Uterus (tissue), 4 donors: Measurements from ENCODE around the gene C14orf119. TPM values are rescaled to one million over a fixed set of nuclear protein-coding genes. Genes with fewer than 3 reads are reported as not detected.
"Not testable (repeated sequence)": the region's sequence is repeated elsewhere in the genome, so short reads cannot be mapped to it uniquely, and the experiment has no call there.

ENCODE experiments used
- DNase-seq, 2 donors: peaks; one replicate each; pipeline ENCODE4 v3.0.0-alpha.2; 2019 to 2020
- H3K27ac ChIP-seq, 2 donors: fragments of 200-600 bp; sonication (generic); 1 replicate in 1 of 2; 2 replicates in 1 of 2; pipeline ENCODE4 v1.5.1; 2016 to 2018
- H3K27me3 ChIP-seq, 2 donors: fragments of 200-600 bp; sonication (generic); one replicate each; pipeline ENCODE4 v1.5.1; 2018 to 2019; ENCODE audit warnings: control low read depth in 1 of 2
- H3K36me3 ChIP-seq, 2 donors: fragments of 200-600 bp; sonication (generic); one replicate each; pipeline ENCODE4 v1.5.1; 2019; ENCODE audit warnings: control low read depth in 1 of 2
- H3K4me1 ChIP-seq, 2 donors: fragments of 200-600 bp; sonication (generic); one replicate each; pipeline ENCODE4 v1.5.1; 2018 to 2019; ENCODE audit warnings: control low read depth in 1 of 2
- H3K4me3 ChIP-seq, 2 donors: fragments of 200-600 bp; sonication (generic); 1 replicate in 1 of 2; 2 replicates in 1 of 2; pipeline ENCODE4 v1.5.1; 2018 to 2019; ENCODE audit warnings: mild to moderate bottlenecking in 1 of 2
- H3K9me3 ChIP-seq, 2 donors: fragments of 200-600 bp; sonication (generic); one replicate each; pipeline ENCODE4 v1.5.1; 2019; ENCODE audit warnings: control low read depth in 1 of 2
- POLR2A ChIP-seq, 2 donors: fragments of 450-650 bp; IDR thresholded peaks; one replicate each; pipeline ENCODE4 v1.6.1; 2016; ENCODE audit warnings: antibody characterized with exemption in 2 of 2, mild to moderate bottlenecking in 1 of 2, moderate library complexity in 1 of 2
- intact Hi-C: fragments of 100-400 bp; cut with DNase I; formaldehyde crosslinking; loops from one replicate; pipeline ENCODE4 v1.15.1; 2023; ENCODE audit warnings: low total_unique reads
- total RNA-seq, 4 donors: library from RNA; depleted of rRNA in 3 of 4; stranded (reverse); fragments of >200 nt in 3 of 4; gene quantifications; one replicate each; pipeline versions ENCODE4 v1.1.0 to v1.2.4, GENCODE V29; 2014 to 2023
- TF ChIP-seq, protein P1 (sequence below), 4 experiments: fragments of 200-600 bp in 2 of 4; fragments of 450-650 bp in 2 of 4; sonication (generic) in 2 of 4; IDR thresholded peaks; one replicate each; pipeline ENCODE4 v1.5.1; 2016 to 2019; ENCODE audit warnings: antibody characterized with exemption in 4 of 4, mild to moderate bottlenecking in 2 of 4, moderate library complexity in 1 of 4
- donor health status: DM: yes; HTN: yes; CAD: no.

C14orf119 gene
- total RNA-seq, 4 donors from 2014 or later = 12.3 to 41.6 (median 26.7) TPM

DNA sequence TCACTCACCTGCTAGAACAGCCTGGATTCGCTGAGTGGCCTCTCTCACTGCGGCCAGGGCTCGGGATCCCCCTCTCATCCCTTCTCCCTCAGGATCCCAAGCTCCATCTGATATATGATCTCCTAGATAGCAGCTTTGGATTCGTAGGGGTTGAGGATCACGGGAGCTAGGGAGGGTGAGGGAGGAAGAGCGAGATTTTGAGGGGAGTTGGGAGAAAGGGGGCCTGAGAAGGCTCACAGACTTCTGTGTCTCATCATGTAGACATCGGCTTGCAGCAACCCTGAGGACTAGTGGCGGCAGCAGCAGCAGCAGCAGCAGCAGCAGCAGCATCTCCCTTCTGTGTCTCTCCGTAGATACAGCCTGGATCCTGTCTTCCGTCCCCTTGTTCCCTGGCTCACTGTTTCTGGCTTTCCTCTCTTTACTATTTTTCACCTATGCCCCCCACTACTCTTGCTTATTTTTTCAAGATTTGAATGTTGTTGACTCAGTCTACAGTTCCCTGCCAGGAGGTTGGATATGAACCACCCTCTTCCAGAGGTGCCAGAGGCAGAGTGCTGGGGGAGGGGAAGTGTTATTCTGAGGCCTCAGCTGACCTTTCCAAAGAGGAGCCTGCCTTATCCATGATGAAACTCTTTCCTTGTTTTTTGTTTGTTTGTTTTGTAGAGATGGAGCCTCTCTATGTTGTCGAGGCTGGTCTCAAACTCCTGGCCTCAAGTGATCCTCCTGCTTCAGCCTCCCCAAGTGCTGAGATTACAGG lies 9.5 kb downstream of the C14orf119 start, which contains the start of gene CIROP:
CIROP (minus strand) TSS at position 399 of the 757 bp plus-strand sequence; CDS start at position 330, 69 bp downstream.
- Histone ChIP-seq H3K27me3 (no peaks in the 10 kb centered on the region), H3K27ac (no peak within 1 kb of the TSS), H3K4me3 (no peak within 1 kb of the TSS), H3K4me1 (no peaks in the 10 kb centered on the region), H3K9me3 (no peaks in the 10 kb centered on the region), H3K36me3 (no peaks in the 10 kb centered on the region)
- DNase-seq = no peak
- intact Hi-C loops = no loop called here
- TF ChIP-seq, protein P1, sequence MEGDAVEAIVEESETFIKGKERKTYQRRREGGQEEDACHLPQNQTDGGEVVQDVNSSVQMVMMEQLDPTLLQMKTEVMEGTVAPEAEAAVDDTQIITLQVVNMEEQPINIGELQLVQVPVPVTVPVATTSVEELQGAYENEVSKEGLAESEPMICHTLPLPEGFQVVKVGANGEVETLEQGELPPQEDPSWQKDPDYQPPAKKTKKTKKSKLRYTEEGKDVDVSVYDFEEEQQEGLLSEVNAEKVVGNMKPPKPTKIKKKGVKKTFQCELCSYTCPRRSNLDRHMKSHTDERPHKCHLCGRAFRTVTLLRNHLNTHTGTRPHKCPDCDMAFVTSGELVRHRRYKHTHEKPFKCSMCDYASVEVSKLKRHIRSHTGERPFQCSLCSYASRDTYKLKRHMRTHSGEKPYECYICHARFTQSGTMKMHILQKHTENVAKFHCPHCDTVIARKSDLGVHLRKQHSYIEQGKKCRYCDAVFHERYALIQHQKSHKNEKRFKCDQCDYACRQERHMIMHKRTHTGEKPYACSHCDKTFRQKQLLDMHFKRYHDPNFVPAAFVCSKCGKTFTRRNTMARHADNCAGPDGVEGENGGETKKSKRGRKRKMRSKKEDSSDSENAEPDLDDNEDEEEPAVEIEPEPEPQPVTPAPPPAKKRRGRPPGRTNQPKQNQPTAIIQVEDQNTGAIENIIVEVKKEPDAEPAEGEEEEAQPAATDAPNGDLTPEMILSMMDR (IDR thresholded peaks at IDR 0.05) = no peak
- TF ChIP-seq POLR2A (IDR thresholded peaks at IDR 0.05) = no peak

DNA sequence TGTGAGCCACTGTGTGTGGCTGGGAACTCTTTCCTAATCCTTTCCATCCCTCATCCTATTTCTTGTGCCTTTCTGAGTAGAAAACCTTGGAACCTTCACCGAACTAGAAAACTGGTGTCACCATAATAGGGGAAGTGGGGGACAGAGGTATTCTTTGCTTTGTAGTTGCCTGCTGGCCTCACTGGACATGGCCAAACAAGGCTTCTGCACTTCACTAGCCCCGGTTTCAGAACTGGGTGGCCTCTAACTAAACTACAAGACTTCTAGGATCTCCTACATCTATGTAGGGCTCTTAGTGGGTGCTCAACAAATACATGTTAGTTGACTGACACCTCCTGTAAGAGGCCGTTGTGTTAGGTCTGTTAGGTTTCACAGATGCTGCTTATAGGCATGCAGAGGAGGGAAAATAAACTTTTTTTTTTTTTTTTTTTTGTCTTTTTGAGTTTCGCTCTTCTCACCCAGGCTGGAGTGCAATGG lies 10.1 kb downstream of the C14orf119 start:
- intact Hi-C loops = no loop called here
- no peaks in the 10 kb centered on the region for H3K4me1 ChIP-seq
- TF ChIP-seq, protein P1 (IDR thresholded peaks at IDR 0.05) = no peak
- no peak for TF ChIP-seq POLR2A (IDR thresholded peaks at IDR 0.05)
- DNase-seq = no peak
- H3K36me3 ChIP-seq = no peaks in the 10 kb centered on the region
- no peaks in the 10 kb centered on the region for H3K9me3 ChIP-seq
- H3K27ac ChIP-seq = no peak overlapping the region
- no peaks in the 10 kb centered on the region for H3K27me3 ChIP-seq
- H3K4me3 ChIP-seq = no peak overlapping the region

DNA sequence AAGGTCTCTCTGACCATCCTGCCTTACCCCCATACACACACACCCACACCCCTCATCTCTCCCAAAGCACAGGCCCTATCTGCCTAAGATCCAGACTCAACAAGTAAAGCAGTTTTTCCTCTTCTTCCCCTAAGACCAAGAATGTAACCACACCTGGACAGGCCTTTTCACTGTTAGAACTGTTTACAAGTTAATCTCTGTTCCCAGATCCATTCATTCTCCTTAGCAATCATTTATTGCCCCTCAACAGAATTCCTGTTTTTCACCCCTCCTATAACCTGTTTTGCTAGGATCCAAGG lies 11.4 kb downstream of the C14orf119 start:
- H3K4me3 ChIP-seq = no peak overlapping the region
- H3K4me1 ChIP-seq = no peaks in the 10 kb centered on the region
- no peak for DNase-seq
- no peaks in the 10 kb centered on the region for H3K9me3 ChIP-seq
- H3K27ac ChIP-seq = no peak overlapping the region
- H3K27me3 ChIP-seq = no peaks in the 10 kb centered on the region
- no peak for TF ChIP-seq POLR2A (IDR thresholded peaks at IDR 0.05)
- TF ChIP-seq, protein P1 (IDR thresholded peaks at IDR 0.05) = no peak
- H3K36me3 ChIP-seq = no peaks in the 10 kb centered on the region
- intact Hi-C loops = no loop called here

DNA sequence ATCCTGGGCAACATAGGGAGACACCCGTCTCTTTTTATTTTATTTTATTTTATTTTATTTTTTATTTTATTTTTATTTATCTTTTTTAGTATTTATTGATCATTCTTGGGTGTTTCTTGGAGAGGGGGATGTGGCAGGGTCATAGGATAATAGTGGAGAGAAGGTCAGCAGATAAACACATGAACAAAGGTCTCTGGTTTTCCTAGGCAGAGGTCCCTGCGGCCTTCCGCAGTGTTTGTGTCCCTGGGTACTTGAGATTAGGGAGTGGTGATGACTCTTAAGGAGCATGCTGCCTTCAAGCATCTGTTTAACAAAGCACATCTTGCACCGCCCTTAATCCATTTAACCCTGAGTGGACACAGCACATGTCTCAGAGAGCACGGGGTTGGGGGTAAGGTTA lies 12.3 kb downstream of the C14orf119 start:
- H3K27me3 ChIP-seq, H3K4me1 ChIP-seq, intact Hi-C loops, H3K4me3 ChIP-seq, DNase-seq, H3K9me3 ChIP-seq, H3K27ac ChIP-seq, H3K36me3 ChIP-seq: not testable (repeated sequence)

DNA sequence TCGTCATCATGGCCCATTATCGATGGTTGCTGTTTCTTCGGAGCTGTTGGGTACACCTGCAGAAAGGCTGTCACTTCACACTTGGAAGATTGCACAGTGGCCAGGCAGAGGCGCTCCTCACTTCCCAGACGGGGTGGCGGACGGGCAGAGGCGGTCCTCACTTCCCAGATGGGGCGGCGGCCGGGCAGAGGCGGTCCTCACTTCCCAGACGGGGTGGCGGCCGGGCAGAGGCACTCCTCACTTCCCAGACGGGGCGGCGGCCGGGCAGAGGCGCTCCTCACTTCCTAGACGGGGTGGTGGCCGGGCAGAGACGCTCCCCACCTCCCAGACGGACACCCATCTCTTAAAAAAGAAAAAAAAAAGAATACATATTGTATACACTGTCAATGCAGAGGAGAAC lies 12.9 kb downstream of the C14orf119 start:
- H3K9me3 ChIP-seq, DNase-seq, intact Hi-C loops, H3K36me3 ChIP-seq, H3K4me1 ChIP-seq, H3K4me3 ChIP-seq, H3K27ac ChIP-seq, H3K27me3 ChIP-seq: not testable (repeated sequence)

DNA sequence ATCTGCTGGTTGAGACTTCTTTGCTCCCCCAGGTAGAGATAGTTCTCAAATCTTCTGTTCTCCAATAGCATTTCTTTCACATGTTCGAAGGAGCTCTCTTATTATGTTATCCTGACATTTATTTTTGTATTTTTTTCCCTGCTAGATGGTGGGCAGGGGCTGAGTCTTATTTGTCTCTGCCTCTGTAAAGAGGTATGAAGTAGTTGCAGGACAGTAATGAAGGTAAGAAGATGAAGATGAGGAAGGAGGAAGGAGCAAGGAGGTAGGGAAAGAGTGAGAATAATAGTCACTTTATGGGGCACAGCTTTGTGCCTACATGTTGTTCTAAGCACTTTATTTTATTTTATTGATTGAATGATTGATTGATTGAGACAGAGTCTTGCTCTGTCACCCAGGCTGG lies 14.5 kb downstream of the C14orf119 start:
- intact Hi-C loops = no loop called here
- no peak for TF ChIP-seq POLR2A (IDR thresholded peaks at IDR 0.05)
- TF ChIP-seq, protein P1 (IDR thresholded peaks at IDR 0.05) = no peak
- no peaks in the 10 kb centered on the region for H3K9me3 ChIP-seq
- H3K4me3 ChIP-seq = no peak overlapping the region
- no peaks in the 10 kb centered on the region for H3K27me3 ChIP-seq
- no peaks in the 10 kb centered on the region for H3K36me3 ChIP-seq
- no peak for DNase-seq
- no peak overlapping the region for H3K27ac ChIP-seq
- H3K4me1 ChIP-seq = no peaks in the 10 kb centered on the region
